ENCODE measurements around the gene BRD9.

- TF ChIP-seq CTCF (IDR thresholded peaks at IDR 0.05) (no peak), EP300 (IDR thresholded peaks at IDR 0.05) (no peak)
Observed at GRCh38 chr5:851076-851475, 41.5 kb downstream of the BRD9 start.

All from ovary (tissue), 3 donors.